GM21367 (cell line): ENCODE measurements around the gene TMEM108.
"Not testable (repeated sequence)": the region's sequence is repeated elsewhere in the genome, so short reads cannot be mapped to it uniquely, and the experiment has no call there.

ENCODE experiments used
- ATAC-seq: cut with Tn5 transposase; IDR thresholded peaks from one replicate; pipeline ENCODE4 v1.9.1; 2021; ENCODE audit not compliant: unreplicated experiment

The TMEM108 gene

GRCh38 chr3:133038089-133038730, at the start of gene TMEM108:
TSS of gene TMEM108 (plus strand) at chr3:133038391.
- no peak for ATAC-seq

DNA sequence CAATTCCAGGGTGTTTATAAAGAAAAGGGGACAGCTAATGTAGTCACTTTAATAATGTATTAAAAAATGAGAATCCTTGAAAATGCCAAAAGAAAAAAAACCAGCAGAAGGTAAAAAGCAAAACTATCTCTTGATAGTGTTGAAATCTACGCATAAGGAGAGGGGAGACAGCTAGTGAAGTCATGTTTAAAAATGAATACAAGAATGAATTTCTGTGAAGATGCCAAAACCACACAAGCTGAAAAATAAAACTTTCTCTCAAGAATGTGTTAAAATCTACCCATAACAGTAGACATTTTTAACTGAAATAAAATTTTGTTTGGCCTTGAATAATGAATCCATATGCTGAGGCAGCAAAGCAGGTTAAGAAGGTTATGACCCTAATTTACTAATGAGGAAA, 42.2 kb upstream of the TMEM108 start:
- no peak for ATAC-seq

GRCh38 chr3:132997404-132998185, 40.6 kb upstream of the TMEM108 start:
- ATAC-seq: no peak

DNA sequence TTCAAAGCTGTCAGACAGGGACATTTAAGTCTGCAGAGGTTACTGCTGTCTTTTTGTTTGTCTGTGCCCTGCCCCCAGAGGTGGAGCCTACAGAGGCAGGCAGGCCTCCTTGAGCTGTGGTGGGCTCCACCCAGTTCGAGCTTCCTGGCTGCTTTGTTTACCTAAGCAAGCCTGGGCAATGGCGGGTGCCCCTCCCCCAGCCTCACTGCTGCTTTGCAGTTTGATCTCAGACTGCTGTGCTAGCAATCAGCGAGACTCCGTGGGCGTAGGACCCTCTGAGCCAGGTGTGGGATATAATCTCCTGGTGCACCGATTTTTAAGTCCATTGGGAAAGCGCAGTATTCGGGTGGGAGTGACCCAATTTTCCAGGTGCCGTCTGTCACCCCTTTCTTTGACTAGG, 33.2 kb upstream of the TMEM108 start:
- not testable (repeated sequence) for ATAC-seq

GRCh38 chr3:133007601-133008000, 30.6 kb upstream of the TMEM108 start:
- no peak for ATAC-seq

DNA sequence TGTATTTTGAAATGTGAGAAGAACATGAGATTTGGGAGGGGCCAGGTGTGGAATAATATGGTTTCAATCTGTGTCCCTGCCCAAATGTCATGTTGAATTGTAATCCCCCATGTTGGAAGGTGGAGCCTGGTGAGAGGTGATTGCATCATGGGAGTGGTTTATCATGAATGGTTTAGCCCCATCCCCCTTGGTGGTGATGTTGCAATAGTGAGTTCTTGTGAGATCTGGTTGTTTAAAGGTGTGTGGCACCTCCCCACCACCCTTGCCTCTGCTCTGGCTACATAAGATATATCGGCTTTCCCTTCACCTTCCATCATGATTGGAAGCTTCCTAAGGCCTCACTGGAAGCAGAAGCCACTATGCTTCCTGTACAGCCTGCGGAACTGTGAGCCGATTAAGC, 23.9 kb upstream of the TMEM108 start:
- no peak for ATAC-seq

DNA sequence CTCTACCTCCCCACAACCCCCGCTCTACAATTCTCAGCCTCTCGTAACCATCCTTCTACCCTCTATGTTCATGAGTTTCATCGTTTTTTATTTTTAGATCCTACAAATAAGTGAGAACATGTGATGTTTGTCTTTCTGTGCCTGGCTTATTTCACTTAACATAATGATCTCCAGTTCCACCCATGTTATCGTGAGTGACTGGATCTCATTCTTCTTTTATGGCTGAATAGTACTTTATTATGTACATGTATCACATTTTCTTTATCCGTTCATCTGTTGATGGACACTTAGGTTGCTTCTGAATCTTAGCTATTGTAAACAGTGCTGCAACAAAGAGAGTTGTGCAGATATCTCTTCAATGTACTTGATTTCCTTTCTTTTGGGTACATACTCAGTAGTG, 22.6 kb upstream of the TMEM108 start:
- not testable (repeated sequence) for ATAC-seq

DNA sequence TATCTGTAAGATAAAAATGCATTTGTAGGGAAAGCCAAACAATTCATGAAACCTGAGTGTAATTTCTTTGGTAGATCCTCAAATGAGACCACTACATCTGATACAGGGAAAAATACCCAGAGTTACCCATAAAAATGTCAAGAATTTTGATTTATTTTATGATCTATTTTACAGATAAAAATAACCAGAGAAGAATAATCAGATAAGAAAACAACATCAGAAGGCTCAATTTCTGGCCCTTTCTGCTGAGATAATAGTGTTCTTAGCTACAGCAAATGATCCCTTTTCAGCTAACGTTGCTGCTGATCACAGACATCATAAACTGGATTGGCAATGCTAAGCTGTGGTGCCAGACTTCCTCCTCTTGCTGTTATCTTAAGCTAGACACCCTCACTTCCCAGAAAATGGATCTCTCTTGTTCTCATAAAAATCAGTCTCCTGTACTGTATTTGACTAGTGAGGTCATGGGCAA, 21.3 kb upstream of the TMEM108 start:
- no peak for ATAC-seq

GRCh38 chr3:133018921-133019320, 19.3 kb upstream of the TMEM108 start:
- ATAC-seq: no peak

DNA sequence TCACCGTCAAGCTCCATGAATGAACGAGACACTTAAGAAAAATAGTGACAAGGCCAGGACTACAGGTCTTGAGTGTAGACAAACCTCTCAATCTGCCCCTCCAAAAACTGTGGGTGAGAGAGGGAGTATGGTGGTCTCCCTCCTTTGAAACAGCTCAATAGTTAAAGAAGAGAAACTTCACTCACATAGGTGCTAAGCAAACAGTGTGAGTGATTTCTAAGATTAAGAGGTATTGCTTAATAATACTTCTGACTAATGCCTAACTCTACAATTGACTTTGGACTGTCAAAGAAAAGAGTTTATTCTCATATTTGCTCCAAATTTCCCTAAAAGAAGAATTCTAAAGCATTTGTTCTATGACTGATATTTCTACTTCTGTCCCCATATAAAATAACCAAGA, 17.0 kb upstream of the TMEM108 start:
- no peak for ATAC-seq

DNA sequence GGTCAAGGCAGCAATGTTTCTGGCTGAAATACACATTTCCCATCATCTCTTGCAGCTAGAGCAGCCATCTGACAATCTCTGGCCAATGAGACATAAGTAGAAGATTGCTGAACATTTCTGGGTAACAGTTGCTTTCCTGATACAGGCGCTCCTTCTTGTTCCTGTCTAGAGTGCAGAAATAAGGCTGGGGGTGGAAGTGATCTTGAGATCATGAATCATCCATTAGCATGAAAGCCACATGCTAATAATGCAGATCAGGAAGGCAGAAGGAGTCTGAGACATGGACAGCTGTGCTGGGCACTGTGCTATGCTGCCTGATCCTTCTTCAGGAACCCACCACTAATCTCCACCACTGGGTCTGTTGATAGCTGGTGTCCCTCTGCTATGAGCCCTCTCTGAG, 14.8 kb upstream of the TMEM108 start:
- no peak for ATAC-seq

GRCh38 chr3:133025546-133025945, 12.6 kb upstream of the TMEM108 start:
- no peak for ATAC-seq

- ATAC-seq: no peak
These were observed 5.9 kb upstream of the TMEM108 start for GRCh38 chr3:133032301-133032700.

DNA sequence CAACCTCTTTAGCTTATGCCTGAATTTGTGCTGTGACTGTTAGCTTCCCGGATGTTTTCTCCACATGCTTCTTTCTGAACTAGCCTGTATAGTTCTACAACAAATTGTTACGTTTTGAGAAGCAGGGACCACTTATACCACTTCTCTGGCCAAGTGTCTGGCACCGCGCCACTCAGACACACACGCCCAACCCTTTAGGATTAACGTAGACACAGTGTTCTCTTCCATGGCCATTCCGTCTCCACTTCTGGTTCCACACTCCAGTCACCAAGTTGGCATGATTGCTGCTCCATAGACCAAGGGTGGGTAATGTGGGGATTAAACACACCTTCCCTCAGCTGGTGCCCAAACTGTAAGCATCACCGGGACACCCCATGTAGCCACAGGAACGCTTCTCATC, 755 bp upstream of the TMEM108 start:
- ATAC-seq: no peak

- ATAC-seq: no peak
These were observed 662 bp downstream of the TMEM108 start for GRCh38 chr3:133038731-133039375.

- no peak for ATAC-seq
These were observed 2.7 kb downstream of the TMEM108 start for GRCh38 chr3:133040696-133041523.

- no peak for ATAC-seq
These were observed 3.3 kb downstream of the TMEM108 start for GRCh38 chr3:133041524-133041829.

- ATAC-seq: no peak
These were observed 4.6 kb downstream of the TMEM108 start for GRCh38 chr3:133042778-133043177.

DNA sequence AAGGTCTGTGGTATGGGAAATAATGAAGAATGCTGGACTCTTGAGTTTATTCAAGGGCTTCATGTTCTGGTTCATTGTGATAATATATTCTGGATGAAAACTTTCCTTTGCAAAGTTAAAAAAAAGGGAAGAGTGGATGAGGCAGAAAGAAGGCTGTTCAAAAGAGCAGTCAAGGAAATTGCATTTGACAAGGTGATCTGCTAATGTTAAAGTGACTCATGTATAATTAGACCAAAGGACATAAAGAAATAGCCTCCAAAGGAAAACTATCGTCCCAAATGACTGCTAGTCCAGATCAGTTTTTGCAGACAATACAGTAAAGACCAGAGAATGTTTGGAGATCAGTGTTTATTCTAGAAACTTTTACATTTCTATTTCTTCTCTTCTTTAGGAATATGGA, 9.8 kb downstream of the TMEM108 start:
- ATAC-seq: no peak

- ATAC-seq: no peak
These were observed 11.3 kb downstream of the TMEM108 start for GRCh38 chr3:133049491-133049890.

DNA sequence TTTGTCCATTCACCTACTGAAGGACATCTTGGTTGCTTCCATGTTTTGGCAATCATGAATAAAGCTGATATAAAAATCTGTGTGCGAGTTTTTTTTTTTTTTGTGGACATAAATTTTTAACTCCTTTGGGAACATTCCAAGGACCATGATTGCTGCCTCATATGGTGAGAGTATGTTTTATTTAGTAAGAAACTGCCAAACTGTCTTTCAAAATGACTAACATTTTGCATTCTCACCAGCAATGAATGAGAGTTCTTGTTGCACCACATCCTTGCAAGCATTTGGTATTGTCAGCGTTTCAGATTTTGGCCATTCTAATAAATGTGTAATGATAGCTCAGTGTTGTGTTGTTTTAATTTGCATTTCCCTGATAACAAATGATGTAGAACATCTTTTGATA, 12.7 kb downstream of the TMEM108 start:
- ATAC-seq: no peak
